ENCODE results near the gene ACSM6.

DNA sequence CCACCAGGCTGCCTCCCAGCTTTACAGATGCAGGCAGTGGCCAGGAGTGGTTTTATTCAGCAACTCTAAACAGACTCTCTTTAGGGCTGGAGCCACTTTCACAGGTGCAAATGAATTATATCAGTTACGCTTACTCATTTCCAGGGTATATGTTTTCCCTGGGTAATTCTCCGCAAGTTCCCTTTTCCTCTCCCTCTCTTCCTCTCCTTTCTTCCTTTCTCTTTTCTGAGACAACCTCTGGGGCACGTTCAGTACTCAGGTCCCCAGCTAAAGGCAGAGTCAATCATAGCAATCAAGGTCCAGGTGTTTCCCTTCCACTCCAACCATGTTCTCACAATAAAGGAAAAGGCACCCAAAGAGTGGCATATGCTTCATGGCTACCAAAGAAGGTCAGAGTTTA is 55.4 kb downstream of the ACSM6 start:
- TF ChIP-seq ELF4 (CRISPR knock-in tag; IDR thresholded peaks at IDR 0.05; ENCODE audit: low read depth) (no peak), FOXP4 (CRISPR knock-in tag; IDR thresholded peaks at IDR 0.05) (no peak), ZNF138 (CRISPR knock-in tag; conservative IDR thresholded peaks at IDR 0.05) (no peak), SP1 (CRISPR knock-in tag; conservative IDR thresholded peaks at IDR 0.05) (no peak), CTCF (IDR thresholded peaks at IDR 0.05) (no peak), NR3C1 (CRISPR knock-in tag; conservative IDR thresholded peaks at IDR 0.05; ENCODE audit: low read depth) (no peak), ERG (CRISPR knock-in tag; IDR thresholded peaks at IDR 0.05) (no peak), JAZF1 (CRISPR knock-in tag; IDR thresholded peaks at IDR 0.05) (no peak)

Measured in WTC11 (cell line).